HL-60/S4 treated with phorbol 12-myristate 13-acetate at 8.2 ng/mL for 4 days and 3 days (cell line): ENCODE measurements around the gene UGT1A4.

Experiments used
- in situ Hi-C: fragments of 300-500 bp; cut with MboI; formaldehyde crosslinking; loops from 2 replicates; pipeline ENCODE4 v1.15.0; 2022; ENCODE audit warnings: low sequenced_read_pairs

Gene UGT1A4

GRCh38 chr2:233718552-233718951, at the start of gene UGT1A4:
TSS of gene UGT1A4 (plus strand) at chr2:233718736. CDS start at chr2:233718821, 85 bp downstream.
- in situ Hi-C loops, result no loop called here

GRCh38 chr2:233671290-233672161, 47.0 kb upstream of the UGT1A4 start, which contains the start of gene UGT1A9:
TSS of gene UGT1A9 (plus strand) at chr2:233671898. CDS start at chr2:233671935, 37 bp downstream.
- in situ Hi-C loops, result no loop called here

GRCh38 chr2:233672886-233673285, 45.6 kb upstream of the UGT1A4 start:
- in situ Hi-C loops, result no loop called here

- in situ Hi-C loops, result no loop called here
Observed at GRCh38 chr2:233673896-233674295, 44.6 kb upstream of the UGT1A4 start.

- in situ Hi-C loops, result no loop called here
Observed at GRCh38 chr2:233674314-233674713, 44.2 kb upstream of the UGT1A4 start.

GRCh38 chr2:233674995-233675394, 43.5 kb upstream of the UGT1A4 start:
- in situ Hi-C loops, result no loop called here

GRCh38 chr2:233676046-233676445, 42.5 kb upstream of the UGT1A4 start:
- in situ Hi-C loops, result no loop called here

- in situ Hi-C loops, result no loop called here
Observed at GRCh38 chr2:233679196-233679595, 39.3 kb upstream of the UGT1A4 start.

GRCh38 chr2:233680361-233681045, 38.0 kb upstream of the UGT1A4 start:
- in situ Hi-C loops, result no loop called here

- in situ Hi-C loops, result no loop called here
Observed at GRCh38 chr2:233681521-233682099, 36.9 kb upstream of the UGT1A4 start, which contains the start of gene UGT1A7. TSS of gene UGT1A7 (plus strand) at chr2:233681901. CDS start at chr2:233681938, 37 bp downstream.

- in situ Hi-C loops, result no loop called here
Observed at GRCh38 chr2:233684640-233685039, 33.9 kb upstream of the UGT1A4 start.

- in situ Hi-C loops, result no loop called here
Observed at GRCh38 chr2:233686928-233687327, 31.6 kb upstream of the UGT1A4 start.

- in situ Hi-C loops, result no loop called here
Observed at GRCh38 chr2:233688341-233688740, 30.2 kb upstream of the UGT1A4 start.

- in situ Hi-C loops, result no loop called here
Observed at GRCh38 chr2:233689031-233689430, 29.5 kb upstream of the UGT1A4 start.

GRCh38 chr2:233689501-233689900, 29.0 kb upstream of the UGT1A4 start:
- in situ Hi-C loops, result no loop called here

GRCh38 chr2:233690444-233690843, 28.1 kb upstream of the UGT1A4 start:
- in situ Hi-C loops, result no loop called here

GRCh38 chr2:233691443-233692433, 26.8 kb upstream of the UGT1A4 start:
- in situ Hi-C loops, result no loop called here

- in situ Hi-C loops, result no loop called here
Observed at GRCh38 chr2:233692648-233693047, 25.9 kb upstream of the UGT1A4 start, which contains the start of gene UGT1A6. TSS of gene UGT1A6 (plus strand) at chr2:233692890. CDS start at chr2:233693005, 115 bp downstream.

- in situ Hi-C loops, result no loop called here
Observed at GRCh38 chr2:233693963-233694362, 24.6 kb upstream of the UGT1A4 start.

GRCh38 chr2:233698740-233699139, 19.8 kb upstream of the UGT1A4 start:
- in situ Hi-C loops, result no loop called here
